Measurements from ENCODE around the gene MS4A8.
"Not testable (repeated sequence)": the region's sequence is repeated elsewhere in the genome, so short reads cannot be mapped to it uniquely, and the experiment has no call there.

Gene MS4A8

DNA sequence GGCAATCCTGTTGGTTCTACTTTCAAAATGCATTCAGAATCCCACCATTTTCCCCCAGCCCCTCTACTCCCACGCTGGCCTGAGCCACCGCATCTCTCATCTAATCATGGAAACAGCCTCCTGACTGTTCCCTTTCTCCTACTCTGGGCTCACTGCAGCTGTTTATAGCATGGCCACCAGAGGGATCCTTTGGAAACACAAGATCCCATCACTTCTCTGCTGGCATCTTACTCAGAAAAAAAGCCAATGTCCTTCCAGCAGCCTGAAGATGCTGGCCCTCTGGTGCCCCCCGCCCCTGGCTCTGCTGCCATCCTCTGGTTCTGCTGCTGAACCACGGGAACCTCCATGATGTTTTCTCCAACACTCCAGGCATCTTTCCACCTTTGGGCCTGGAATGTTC lies 11.1 kb downstream of the MS4A8 start:
- TF ChIP-seq, protein P1, sequence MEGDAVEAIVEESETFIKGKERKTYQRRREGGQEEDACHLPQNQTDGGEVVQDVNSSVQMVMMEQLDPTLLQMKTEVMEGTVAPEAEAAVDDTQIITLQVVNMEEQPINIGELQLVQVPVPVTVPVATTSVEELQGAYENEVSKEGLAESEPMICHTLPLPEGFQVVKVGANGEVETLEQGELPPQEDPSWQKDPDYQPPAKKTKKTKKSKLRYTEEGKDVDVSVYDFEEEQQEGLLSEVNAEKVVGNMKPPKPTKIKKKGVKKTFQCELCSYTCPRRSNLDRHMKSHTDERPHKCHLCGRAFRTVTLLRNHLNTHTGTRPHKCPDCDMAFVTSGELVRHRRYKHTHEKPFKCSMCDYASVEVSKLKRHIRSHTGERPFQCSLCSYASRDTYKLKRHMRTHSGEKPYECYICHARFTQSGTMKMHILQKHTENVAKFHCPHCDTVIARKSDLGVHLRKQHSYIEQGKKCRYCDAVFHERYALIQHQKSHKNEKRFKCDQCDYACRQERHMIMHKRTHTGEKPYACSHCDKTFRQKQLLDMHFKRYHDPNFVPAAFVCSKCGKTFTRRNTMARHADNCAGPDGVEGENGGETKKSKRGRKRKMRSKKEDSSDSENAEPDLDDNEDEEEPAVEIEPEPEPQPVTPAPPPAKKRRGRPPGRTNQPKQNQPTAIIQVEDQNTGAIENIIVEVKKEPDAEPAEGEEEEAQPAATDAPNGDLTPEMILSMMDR (IDR thresholded peaks at IDR 0.05; ENCODE audit: low read depth, low read length, missing control alignments): no peak
- no peak for DNase-seq (ENCODE audit: extremely low read depth, low read depth)
- H3K4me3 ChIP-seq (replicated peaks; ENCODE audit: low read depth, low read length): no peak overlapping the region

DNA sequence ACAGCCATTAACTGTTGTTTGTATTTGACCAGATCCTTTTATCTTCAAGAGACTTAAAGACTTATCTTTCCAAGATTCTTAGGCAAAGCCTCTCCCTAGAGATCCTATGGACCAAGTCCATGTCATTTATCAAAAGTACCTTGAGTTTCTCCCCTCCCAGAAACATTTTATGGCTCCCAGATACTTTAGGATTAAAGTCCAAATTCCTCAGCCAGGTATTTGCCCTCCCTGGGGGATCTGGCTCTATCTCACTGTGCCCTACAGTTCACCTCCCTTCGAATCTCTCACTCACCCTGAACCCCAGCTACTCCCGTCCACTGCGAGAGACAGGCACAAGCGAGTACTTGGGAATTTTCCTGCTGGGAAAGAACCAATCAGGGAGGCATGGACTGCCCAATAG lies 11.9 kb downstream of the MS4A8 start:
- TF ChIP-seq, protein P1 (IDR thresholded peaks at IDR 0.05; ENCODE audit: low read depth, low read length, missing control alignments): no peak
- H3K4me3 ChIP-seq (replicated peaks; ENCODE audit: low read depth, low read length): no peak overlapping the region
- no peak for DNase-seq (ENCODE audit: extremely low read depth, low read depth)

DNA sequence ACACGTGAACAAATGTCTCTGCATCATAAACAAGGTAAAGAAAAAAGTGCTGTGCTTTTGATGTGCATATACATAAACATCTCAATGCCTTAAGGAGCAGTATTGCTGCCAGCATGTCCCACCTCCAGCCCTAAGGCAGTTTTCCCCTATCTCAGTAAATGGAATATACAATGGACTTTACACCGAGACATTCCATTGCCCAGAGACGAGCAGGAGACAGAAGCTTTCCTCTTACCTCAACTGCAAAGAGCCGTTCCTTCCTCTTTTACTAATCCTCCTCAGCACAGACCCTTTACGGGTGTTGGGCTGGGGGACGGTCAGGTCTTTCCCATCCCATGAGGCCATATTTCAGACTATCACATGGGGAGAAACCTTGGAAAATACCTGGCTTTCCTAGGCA lies 14.0 kb downstream of the MS4A8 start:
- DNase-seq (ENCODE audit: extremely low read depth, low read depth); H3K4me3 ChIP-seq (replicated peaks; ENCODE audit: low read depth, low read length): not testable (repeated sequence)

DNA sequence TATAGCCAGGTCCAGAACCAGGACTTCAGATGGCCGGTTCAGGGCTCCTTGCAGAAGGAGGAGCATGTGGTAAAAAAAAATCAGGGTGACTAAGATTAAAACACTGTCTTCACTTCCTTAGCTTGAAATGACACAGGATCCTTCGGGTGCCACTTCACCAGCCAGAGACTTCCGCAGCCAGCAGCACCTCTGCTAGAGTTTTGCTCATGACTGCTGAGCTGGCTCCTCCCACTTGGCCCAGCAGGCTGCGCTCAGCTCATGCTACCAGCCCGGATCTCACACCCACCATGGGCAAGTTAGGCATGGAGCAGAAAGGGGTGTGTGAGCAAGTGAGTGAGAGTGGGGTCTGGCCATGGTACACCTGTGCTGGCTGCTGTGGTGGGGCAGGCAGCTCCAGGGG lies 18.5 kb downstream of the MS4A8 start:
- no peak overlapping the region for H3K4me3 ChIP-seq (replicated peaks; ENCODE audit: low read depth, low read length)
- TF ChIP-seq, protein P1 (IDR thresholded peaks at IDR 0.05; ENCODE audit: low read depth, low read length, missing control alignments): no peak
- DNase-seq (ENCODE audit: extremely low read depth, low read depth): no peak

DNA sequence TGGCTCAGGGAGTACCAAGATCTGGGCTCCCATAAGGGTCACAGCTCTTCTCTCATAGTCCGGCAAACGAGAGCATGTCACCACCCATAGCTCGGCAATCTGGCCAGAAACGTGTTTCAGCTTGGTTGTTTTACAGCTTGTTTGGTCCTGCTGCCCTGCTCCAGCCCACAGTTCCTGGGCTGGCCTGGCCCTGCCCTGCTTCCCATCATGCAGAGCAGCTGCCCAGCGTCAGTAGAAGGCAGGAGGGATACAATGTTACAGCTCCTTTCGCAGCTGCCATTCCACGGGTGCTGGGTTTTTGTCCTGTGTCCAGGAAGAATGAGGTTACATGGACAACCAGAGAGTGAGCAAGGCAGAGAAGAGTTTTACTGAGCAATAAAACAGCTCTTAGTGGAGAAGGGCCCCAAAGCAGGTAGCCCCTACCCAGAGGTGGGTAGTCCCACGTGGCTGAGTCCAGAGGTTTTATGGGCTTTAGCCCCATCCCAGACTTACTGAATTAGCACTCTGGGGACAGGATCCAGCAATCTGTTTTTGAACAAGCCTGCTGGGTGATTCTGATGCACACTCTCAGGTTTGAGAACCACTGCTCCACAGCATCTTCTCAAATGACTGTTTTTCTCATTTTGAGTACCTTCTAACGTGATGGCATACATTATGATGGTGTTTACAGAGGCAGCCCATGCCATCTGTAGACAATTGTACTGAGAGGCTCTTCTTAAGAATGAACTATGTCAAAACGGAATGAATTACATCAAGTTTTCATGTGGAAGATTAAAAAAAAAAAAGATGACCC lies 19.3 kb downstream of the MS4A8 start:
- H3K4me3 ChIP-seq (replicated peaks; ENCODE audit: low read depth, low read length): no peak overlapping the region
- TF ChIP-seq, protein P1 (IDR thresholded peaks at IDR 0.05; ENCODE audit: low read depth, low read length, missing control alignments): no peak
- DNase-seq (ENCODE audit: extremely low read depth, low read depth): no peak

DNA sequence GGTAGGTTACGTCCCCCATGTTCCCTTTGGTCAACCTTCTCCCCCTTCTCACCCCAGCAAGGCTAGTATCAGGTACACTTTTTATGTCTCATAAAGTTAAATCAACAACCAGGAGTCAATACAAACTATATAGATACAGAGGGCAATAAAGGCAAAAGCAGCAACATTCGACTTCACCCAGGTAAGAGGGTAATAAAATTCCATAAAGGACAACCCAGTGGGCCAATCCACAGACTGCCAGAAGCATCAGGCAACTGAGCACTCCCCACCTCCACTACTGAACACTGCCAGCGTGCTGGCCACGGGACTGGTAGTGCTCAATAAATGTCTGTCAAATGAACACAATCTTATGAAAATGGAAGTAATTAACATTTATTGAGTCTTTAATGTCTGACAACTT lies 20.0 kb downstream of the MS4A8 start:
- no peak overlapping the region for H3K4me3 ChIP-seq (replicated peaks; ENCODE audit: low read depth, low read length)
- no peak for DNase-seq (ENCODE audit: extremely low read depth, low read depth)
- TF ChIP-seq, protein P1 (IDR thresholded peaks at IDR 0.05; ENCODE audit: low read depth, low read length, missing control alignments): no peak

DNA sequence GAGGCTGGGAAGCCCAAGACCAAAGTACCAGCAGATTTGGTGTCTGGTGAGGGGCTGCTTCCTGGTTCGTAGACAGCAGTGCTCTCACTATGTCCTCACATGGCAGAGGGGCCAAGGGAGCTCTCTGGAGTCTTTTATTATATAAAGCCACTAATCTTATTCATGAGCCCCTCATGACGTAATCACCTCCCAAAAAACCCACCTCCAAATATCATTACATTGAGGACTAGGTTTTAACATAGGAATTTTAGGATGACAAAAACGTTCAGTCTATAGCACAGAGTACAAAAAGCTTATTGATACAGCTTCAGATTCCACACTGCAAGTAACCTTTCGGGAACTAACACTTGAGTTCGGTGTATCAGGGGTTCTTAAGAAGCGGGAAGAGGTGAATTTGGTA lies 21.0 kb downstream of the MS4A8 start:
- no peak overlapping the region for H3K4me3 ChIP-seq (replicated peaks; ENCODE audit: low read depth, low read length)
- DNase-seq (ENCODE audit: extremely low read depth, low read depth): no peak
- TF ChIP-seq, protein P1 (IDR thresholded peaks at IDR 0.05; ENCODE audit: low read depth, low read length, missing control alignments): no peak

Data from HFF-Myc (cell line).